K562 (cell line): ENCODE measurements around the gene ARL14EP. TPM values are rescaled to one million over a fixed set of nuclear protein-coding genes. Genes with fewer than 3 reads are reported as not detected.

ENCODE experiments used
- ATAC-seq: fragments of 200-7000 bp; cut with Tn5 transposase; 3 replicates; pipeline ENCODE4 v1.9.1; 2020; ENCODE audit warnings: moderate library complexity
- BruUV-seq: library from RNA; stranded (reverse); fragments of 400-500 nt; replicated peaks from 2 replicates; lab custom pipeline; 2021; lab: Mats Ljungman, UMichigan
- CTCF ChIA-PET: fragments of 300-600 bp; formaldehyde crosslinking; extraction: SDS; loops from one replicate; lab custom pipeline; 2021; ENCODE audit warnings: low intra/inter-chr PET ratio; lab: Yijun Ruan, JAX
- POLR2A ChIA-PET: fragments of 300-600, 350-650 bp; sonication (Branson Sonifier 250); formaldehyde crosslinking; extraction: SDS; loops from one replicate; lab custom pipeline; 2021; ENCODE audit warnings: antibody characterized with exemption, inconsistent platforms; lab: Yijun Ruan, JAX
- DNase-seq, 4 experiments: peaks; one replicate each; pipeline versions ENCODE4 v3.0.0 to v3.0.0-alpha.2; 2011 to 2018; ENCODE audit warnings: low spot score in 3 of 4, mixed read lengths in 3 of 4; ENCODE audit errors: extremely low read depth in 1 of 4
- FAIRE-seq: peaks from 2 replicates; lab custom pipeline; 2011; peaks lifted over from hg19 to GRCh38; lab: Jason Lieb, UNC
- H2AFZ ChIP-seq: 2 replicates; pipeline ENCODE4 v1.6.0; 2011; ENCODE audit warnings: low read depth, low read length, control low read depth, inconsistent platforms
- H3K27ac ChIP-seq: fragments of 200-600 bp; 3 replicates; pipeline ENCODE4 v1.8.0; 2011; ENCODE audit warnings: low read depth, mild to moderate bottlenecking, control low read depth, inconsistent platforms, low read length, moderate library complexity, mixed read lengths; ENCODE audit errors: extremely low read depth
- H3K27me3 ChIP-seq, 2 experiments: fragments of 300-600 bp in 1 of 2; 2 replicates in 1 of 2; 3 replicates in 1 of 2; pipeline versions ENCODE4 v1.6.0 to v1.8.0; 2011; ENCODE audit warnings: inconsistent platforms in 2 of 2, low read length in 2 of 2, mild to moderate bottlenecking in 1 of 2, mixed read lengths in 1 of 2, moderate library complexity in 1 of 2; ENCODE audit not compliant: control insufficient read depth in 2 of 2, insufficient read depth in 2 of 2
- H3K36me3 ChIP-seq: fragments of 300-600 bp; 3 replicates; pipeline ENCODE4 v1.8.0; 2011; ENCODE audit warnings: mild to moderate bottlenecking, low read length, inconsistent platforms; ENCODE audit not compliant: control insufficient read depth, insufficient read depth
- H3K4me1 ChIP-seq, 2 experiments: fragments of 200-600 bp in 1 of 2; replicated peaks in 1 of 2; 2 replicates in 1 of 2; 3 replicates in 1 of 2; pipeline versions ENCODE4 v1.5.1 to v1.8.0; 2011; ENCODE audit warnings: inconsistent platforms in 2 of 2, low read length in 2 of 2, mild to moderate bottlenecking in 1 of 2, mixed read lengths in 1 of 2, moderate library complexity in 1 of 2; ENCODE audit not compliant: control insufficient read depth in 2 of 2, insufficient read depth in 2 of 2
- H3K4me2 ChIP-seq: 2 replicates; pipeline ENCODE4 v1.6.1; 2011; ENCODE audit warnings: low read length, control low read depth, inconsistent platforms, mixed read lengths; ENCODE audit not compliant: insufficient read depth
- H3K4me3 ChIP-seq: fragments of 200-600 bp; sonication (generic), shearing (Covaris generic); 2 replicates; pipeline ENCODE4 v1.5.1; 2016; ENCODE audit warnings: control low read depth, inconsistent platforms
- H3K79me2 ChIP-seq: fragments of 200-600 bp; 3 replicates; pipeline ENCODE4 v1.8.0; 2011; ENCODE audit warnings: low read length, inconsistent platforms; ENCODE audit not compliant: control insufficient read depth, insufficient read depth
- H3K9ac ChIP-seq, 2 experiments: 2 replicates each; pipeline versions ENCODE4 v1.6.0 to v1.6.1; 2011; ENCODE audit warnings: low read depth in 2 of 2, low read length in 2 of 2, control low read depth in 1 of 2, inconsistent platforms in 1 of 2, mild to moderate bottlenecking in 1 of 2, mixed read lengths in 1 of 2; ENCODE audit not compliant: insufficient read depth in 1 of 2
- H3K9me1 ChIP-seq: one replicate; pipeline ENCODE4 v1.6.0; 2011; ENCODE audit warnings: inconsistent platforms, mild to moderate bottlenecking, low read length, moderate library complexity; ENCODE audit not compliant: control insufficient read depth, insufficient read depth
- H3K9me3 ChIP-seq: replicated peaks from 2 replicates; pipeline ENCODE4 v1.5.1; 2011; ENCODE audit warnings: low read depth, low read length, inconsistent platforms; ENCODE audit not compliant: control insufficient read depth, insufficient read depth
- H4K20me1 ChIP-seq: replicated peaks from 2 replicates; pipeline ENCODE4 v1.6.1; 2011; ENCODE audit warnings: low read length, inconsistent platforms, mixed read lengths; ENCODE audit not compliant: control insufficient read depth, insufficient read depth
- ARNT ChIP-seq, 2 experiments: fragments of 450-650 bp; IDR thresholded peaks; 2 replicates each; pipeline ENCODE4 v1.6.1; 2016; ENCODE audit warnings: mild to moderate bottlenecking in 1 of 2
- TAL1 ChIP-seq: fragments of 450-650 bp; IDR thresholded peaks from 2 replicates; pipeline ENCODE4 v1.6.1; 2016; ENCODE audit warnings: mild to moderate bottlenecking
- ZNF316 ChIP-seq: fragments of 450-650 bp; IDR thresholded peaks from 2 replicates; pipeline ENCODE4 v1.6.1; 2016
- ZNF766 ChIP-seq: fragments of 200-800 bp; sonication (Bioruptor generic); conservative IDR thresholded peaks from 2 replicates; pipeline ENCODE4 v1.6.1; 2016; ENCODE audit warnings: missing genetic modification characterization, missing compliant biosample characterization
- ZNF780A ChIP-seq: fragments of 250-450 bp; sonication (Bioruptor Pico); IDR thresholded peaks from 2 replicates; pipeline ENCODE4 v1.5.0; 2021; ENCODE audit warnings: mild to moderate bottlenecking
- in situ Hi-C: fragments of 300-500 bp; cut with MboI; formaldehyde crosslinking; loops from 4 replicates; pipeline ENCODE4 v1.15.0; 2018; ENCODE audit warnings: inconsistent platforms, mixed read lengths
- intact Hi-C: fragments of 100-400 bp; cut with micrococcal nuclease; formaldehyde crosslinking; loops from 2 replicates; pipeline ENCODE4 v1.14.2; 2022
- polyA plus RNA-seq, 8 experiments: library from polyadenylated mRNA; depleted of rRNA in 4 of 8; stranded (reverse) in 5 of 8; unstranded in 3 of 8; fragments of >200 nt; fragmentation: Nextera tagmentation in 2 of 8; fragmentation: Illumina TruSeq in 1 of 8; extraction: Ambion mirVana in 2 of 8; extraction: Trizol in 1 of 8; gene quantifications; 2 replicates each; pipeline versions ENCODE4 v1.2.1 to v1.2.3, GENCODE V29; 2011 to 2014; ENCODE audit warnings: inconsistent platforms in 1 of 8, missing spikeins in 1 of 8
- total RNA-seq, 7 experiments: library from RNA; depleted of rRNA in 6 of 7; stranded (reverse); fragments of >200 nt in 6 of 7; fragmentation: Illumina TruSeq in 2 of 7; extraction: Trizol in 2 of 7; gene quantifications; 2 replicates each; pipeline versions ENCODE4 v1.2.1 to v1.2.3, GENCODE V29; 2011 to 2021; ENCODE audit warnings: low replicate concordance in 1 of 7
- TF ChIP-seq, protein P1 (sequence below): fragments of 450-650 bp; IDR thresholded peaks from 2 replicates; pipeline ENCODE4 v1.7.1; 2018; ENCODE audit warnings: mild to moderate bottlenecking, low read depth; ENCODE audit not compliant: partially characterized antibody
- TF ChIP-seq, protein P2 (sequence below): sonication (generic); formaldehyde crosslinking; IDR thresholded peaks from 2 replicates; pipeline ENCODE4 v1.8.0; 2022; ENCODE audit warnings: mild to moderate bottlenecking, low read depth, missing genetic modification reagents

The ARL14EP gene
- total and polyA plus RNA-seq, 9 of the 15 experiments (the other 6 are each of a cell fraction or from before 2014, with no cell fraction given): 11.4 to 42.7 (median 25.9) TPM

DNA sequence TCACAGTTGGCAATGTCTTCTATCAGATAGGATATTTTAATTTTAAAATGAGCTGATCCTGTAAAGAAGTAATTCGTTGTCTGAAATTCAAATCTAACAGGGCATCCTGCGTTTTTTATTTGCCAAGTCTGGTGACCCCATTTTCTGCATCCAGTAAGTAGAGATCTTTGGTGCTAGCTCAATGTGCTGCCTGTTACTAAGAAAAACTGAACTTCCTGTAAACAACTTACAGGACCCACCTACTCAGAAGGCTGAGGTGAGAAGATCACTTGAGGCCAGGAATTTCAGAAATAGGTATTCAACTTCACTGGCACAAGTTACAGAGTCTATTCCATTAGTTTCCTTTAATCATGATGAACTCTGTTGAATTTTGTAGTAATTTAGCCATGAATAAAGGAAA, 4.0 kb downstream of the ARL14EP start (continued):
- TF ChIP-seq, protein P1, sequence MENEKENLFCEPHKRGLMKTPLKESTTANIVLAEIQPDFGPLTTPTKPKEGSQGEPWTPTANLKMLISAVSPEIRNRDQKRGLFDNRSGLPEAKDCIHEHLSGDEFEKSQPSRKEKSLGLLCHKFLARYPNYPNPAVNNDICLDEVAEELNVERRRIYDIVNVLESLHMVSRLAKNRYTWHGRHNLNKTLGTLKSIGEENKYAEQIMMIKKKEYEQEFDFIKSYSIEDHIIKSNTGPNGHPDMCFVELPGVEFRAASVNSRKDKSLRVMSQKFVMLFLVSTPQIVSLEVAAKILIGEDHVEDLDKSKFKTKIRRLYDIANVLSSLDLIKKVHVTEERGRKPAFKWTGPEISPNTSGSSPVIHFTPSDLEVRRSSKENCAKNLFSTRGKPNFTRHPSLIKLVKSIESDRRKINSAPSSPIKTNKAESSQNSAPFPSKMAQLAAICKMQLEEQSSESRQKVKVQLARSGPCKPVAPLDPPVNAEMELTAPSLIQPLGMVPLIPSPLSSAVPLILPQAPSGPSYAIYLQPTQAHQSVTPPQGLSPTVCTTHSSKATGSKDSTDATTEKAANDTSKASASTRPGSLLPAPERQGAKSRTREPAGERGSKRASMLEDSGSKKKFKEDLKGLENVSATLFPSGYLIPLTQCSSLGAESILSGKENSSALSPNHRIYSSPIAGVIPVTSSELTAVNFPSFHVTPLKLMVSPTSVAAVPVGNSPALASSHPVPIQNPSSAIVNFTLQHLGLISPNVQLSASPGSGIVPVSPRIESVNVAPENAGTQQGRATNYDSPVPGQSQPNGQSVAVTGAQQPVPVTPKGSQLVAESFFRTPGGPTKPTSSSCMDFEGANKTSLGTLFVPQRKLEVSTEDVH: no peak
- TF ChIP-seq ARNT (IDR thresholded peaks at IDR 0.05): no peak

DNA sequence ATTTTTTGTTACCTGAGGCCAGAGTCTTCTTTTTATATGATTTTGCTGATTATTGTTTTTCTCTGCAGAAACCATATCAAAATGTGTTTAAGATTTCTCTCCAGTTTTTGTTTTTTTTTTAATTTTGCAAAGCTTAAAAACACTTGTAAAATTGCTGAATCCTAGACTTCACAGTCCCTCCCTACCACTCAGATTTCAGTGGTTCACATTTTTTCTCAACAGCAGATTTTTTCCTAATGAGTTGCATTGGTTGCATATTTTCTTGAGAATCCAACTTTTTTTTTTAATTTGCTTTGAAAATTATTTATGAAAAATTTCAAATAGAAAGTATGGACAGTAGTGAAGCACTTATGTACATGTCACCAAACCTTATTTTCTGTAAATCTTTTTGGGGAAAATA, 5.8 kb downstream of the ARL14EP start:
- TF ChIP-seq ZNF780A (CRISPR knock-in tag): no peak
- TF ChIP-seq ZNF766 (CRISPR knock-in tag): no peak
- TF ChIP-seq TAL1: no peak
- TF ChIP-seq, protein P2, sequence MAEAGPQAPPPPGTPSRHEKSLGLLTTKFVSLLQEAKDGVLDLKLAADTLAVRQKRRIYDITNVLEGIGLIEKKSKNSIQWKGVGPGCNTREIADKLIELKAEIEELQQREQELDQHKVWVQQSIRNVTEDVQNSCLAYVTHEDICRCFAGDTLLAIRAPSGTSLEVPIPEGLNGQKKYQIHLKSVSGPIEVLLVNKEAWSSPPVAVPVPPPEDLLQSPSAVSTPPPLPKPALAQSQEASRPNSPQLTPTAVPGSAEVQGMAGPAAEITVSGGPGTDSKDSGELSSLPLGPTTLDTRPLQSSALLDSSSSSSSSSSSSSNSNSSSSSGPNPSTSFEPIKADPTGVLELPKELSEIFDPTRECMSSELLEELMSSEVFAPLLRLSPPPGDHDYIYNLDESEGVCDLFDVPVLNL (CRISPR knock-in tag): no peak
- peak; percentile 51; the same call in 1 of the 2 replicates for TF ChIP-seq ZNF316
- TF ChIP-seq, all 486 proteins: peak for 1
- ATAC-seq (no peak), DNase-seq (no peak), FAIRE-seq (no peak)
- Histone ChIP-seq H3K4me2 (no peak overlapping the region), H3K9me1 (no peaks in the 10 kb centered on the region), H3K27me3 (no peaks in the 10 kb centered on the region), H4K20me1 (no peaks in the 10 kb centered on the region), H3K27ac (no peak overlapping the region), H3K9me3 (no peaks in the 10 kb centered on the region), H3K36me3 (peaks cover 63% of the 10 kb centered on the region), H3K4me3 (no peak overlapping the region), H2AFZ (no peak overlapping the region), H3K4me1 (peaks cover 0 to 9% of the 10 kb centered on the region in 2 experiments; a peak in 3 of 5 replicates), H3K9ac (no peak overlapping the region), H3K79me2 (peaks cover 73% of the 10 kb centered on the region)
- ChIA-PET CTCF (no interaction called here), POLR2A (no interaction called here)
- BruUV-seq: no TSS peak
- intact Hi-C loops (loop anchor here (10.0 kb wide), 1 partner anchor 184 kb away; no protein-coding TSS in a partner anchor), in situ Hi-C loops (no loop called here)
